Common myeloid progenitor, CD34-positive (primary cell): Measurements from ENCODE around the gene POMGNT1.

ENCODE experiments used
- CTCF ChIA-PET: fragments of 350-600 bp; sonication (Branson Sonifier 250); formaldehyde crosslinking; loops from one replicate; lab custom pipeline; 2021; ENCODE audit warnings: antibody characterized with exemption; lab: Charles Lee
- POLR2A ChIA-PET: fragments of 350-600 bp; sonication (Branson Sonifier 250); formaldehyde crosslinking; loops from one replicate; lab custom pipeline; 2021; ENCODE audit warnings: antibody characterized with exemption; lab: Charles Lee
- DNase-seq, 3 donors: peaks; one replicate each; pipeline versions ENCODE4 v3.0.0 to v3.0.0-alpha.2; 2013
- H3K27ac ChIP-seq, 2 experiments: 1 replicate in 1 of 2; 2 replicates in 1 of 2; pipeline ENCODE4 v1.7.0; 2013; ENCODE audit warnings: inconsistent platforms in 2 of 2, low read length in 2 of 2, mild to moderate bottlenecking in 2 of 2, low read depth in 1 of 2, moderate library complexity in 1 of 2; ENCODE audit not compliant: severe bottlenecking in 2 of 2, insufficient read depth in 1 of 2, poor library complexity in 1 of 2
- H3K27me3 ChIP-seq, 5 experiments: replicated peaks in 2 of 5; 1 replicate in 3 of 5; 2 replicates in 2 of 5; pipeline versions ENCODE4 v1.6.1 to v1.7.0; 2013; ENCODE audit warnings: low read length in 4 of 5, mild to moderate bottlenecking in 2 of 5, moderate library complexity in 2 of 5, inconsistent platforms in 1 of 5; ENCODE audit not compliant: insufficient read depth in 5 of 5, control insufficient read depth in 4 of 5
- H3K36me3 ChIP-seq, 4 experiments: 1 replicate in 2 of 4; 2 replicates in 2 of 4; pipeline versions ENCODE4 v1.6.1 to v1.7.0; 2013; ENCODE audit warnings: low read length in 3 of 4, control low read depth in 1 of 4, mild to moderate bottlenecking in 1 of 4; ENCODE audit not compliant: control insufficient read depth in 4 of 4, insufficient read depth in 4 of 4
- H3K4me1 ChIP-seq, 4 experiments: 1 replicate in 3 of 4; 2 replicates in 1 of 4; pipeline versions ENCODE4 v1.6.1 to v1.7.1; 2013; ENCODE audit warnings: low read length in 3 of 4, mild to moderate bottlenecking in 3 of 4, control low read depth in 1 of 4, inconsistent platforms in 1 of 4, moderate library complexity in 1 of 4; ENCODE audit not compliant: control insufficient read depth in 4 of 4, insufficient read depth in 4 of 4; ENCODE audit errors: control extremely low read depth in 1 of 4
- H3K4me3 ChIP-seq, 7 experiments: 1 replicate in 4 of 7; 2 replicates in 3 of 7; pipeline versions ENCODE4 v1.5.1 to v1.7.0; 2013; ENCODE audit warnings: mild to moderate bottlenecking in 7 of 7, low read length in 6 of 7, moderate library complexity in 6 of 7, inconsistent platforms in 2 of 7, low read depth in 2 of 7, control low read depth in 1 of 7; ENCODE audit not compliant: insufficient read depth in 4 of 7, control insufficient read depth in 1 of 7; ENCODE audit errors: extremely low read depth in 1 of 7
- H3K9me3 ChIP-seq, 5 experiments: 1 replicate in 4 of 5; 2 replicates in 1 of 5; pipeline versions ENCODE4 v1.6.1 to v1.7.1; 2013; ENCODE audit warnings: low read length in 4 of 5, mild to moderate bottlenecking in 2 of 5, inconsistent platforms in 1 of 5, low read depth in 1 of 5, moderate library complexity in 1 of 5; ENCODE audit not compliant: control insufficient read depth in 4 of 5, insufficient read depth in 2 of 5; ENCODE audit errors: control extremely low read depth in 1 of 5
- WGBS: methylation state at CpG from one replicate; pipeline ENCODE4 v1.1.5; 2013; ENCODE audit not compliant: insufficient coverage; 5-methylcytosine and 5-hydroxymethylcytosine counted together

POMGNT1 gene

GRCh38 chr1:46171871-46172270 is 26.4 kb downstream of the POMGNT1 start:
- CTCF ChIA-PET, result interaction anchor here (1.0 kb wide), 1 partner anchor 135 kb away, joined by 6 read pairs; no protein-coding TSS in a partner anchor
- WGBS, result 100% methylated on average over 5 of the region's 6 CpGs
- peaks cover 0 to 7% (median 5%) of the 10 kb centered on the region in 4 experiments for H3K4me1 ChIP-seq
- POLR2A ChIA-PET, result no interaction called here
- no peak for DNase-seq
- H3K36me3 ChIP-seq, result no peaks in the 10 kb centered on the region
- H3K27me3 ChIP-seq, result peaks cover 0 to 11% (median 0%) of the 10 kb centered on the region in 5 experiments
- no peak overlapping the region for H3K27ac ChIP-seq
- no peaks in the 10 kb centered on the region for H3K9me3 ChIP-seq
- no peak overlapping the region for H3K4me3 ChIP-seq

GRCh38 chr1:46171351-46171750 is 26.9 kb downstream of the POMGNT1 start:
- H3K9me3 ChIP-seq, result no peaks in the 10 kb centered on the region
- no peak for DNase-seq
- ChIA-PET CTCF (interaction anchor here (1.0 kb wide), 1 partner anchor 135 kb away, joined by 6 read pairs; no protein-coding TSS in a partner anchor), POLR2A (no interaction called here)
- H3K27me3 ChIP-seq, result peaks cover 0 to 11% (median 0%) of the 10 kb centered on the region in 5 experiments
- H3K4me1 ChIP-seq, result peaks cover 0 to 12% (median 9%) of the 10 kb centered on the region in 4 experiments
- H3K36me3 ChIP-seq, result no peaks in the 10 kb centered on the region
- no peak overlapping the region for H3K27ac ChIP-seq
- WGBS, result 91% methylated on average over 8 of the region's 8 CpGs
- H3K4me3 ChIP-seq, result no peak overlapping the region

GRCh38 chr1:46169811-46170454 is 28.3 kb downstream of the POMGNT1 start:
- ChIA-PET POLR2A (interaction anchor here (0.6 kb wide), 1 partner anchor 223 kb away, joined by 3 read pairs; no protein-coding TSS in a partner anchor), CTCF (interaction anchor here (1.0 to 2.5 kb wide), 2 partner anchors 12 to 135 kb away, joined by 3 to 12 read pairs; no protein-coding TSS in a partner anchor)
- H3K4me1 ChIP-seq, result peaks cover 0 to 15% (median 13%) of the 10 kb centered on the region in 4 experiments
- H3K27ac ChIP-seq, result no peak overlapping the region
- DNase-seq, result no peak
- no peaks in the 10 kb centered on the region for H3K9me3 ChIP-seq
- no peak overlapping the region for H3K4me3 ChIP-seq
- no peaks in the 10 kb centered on the region for H3K36me3 ChIP-seq
- 90% methylated on average over 2 of the region's 3 CpGs for WGBS
- peaks cover 0 to 11% (median 0%) of the 10 kb centered on the region in 5 experiments for H3K27me3 ChIP-seq

- H3K4me3 ChIP-seq, result no peak overlapping the region
- H3K27ac ChIP-seq, result no peak overlapping the region
- CTCF ChIA-PET, result interaction anchor here (1.1 to 2.7 kb wide), 5 partner anchors 13 to 131 kb away, joined by 4 to 12 read pairs (median 6); partner anchors contain the start of gene PIK3R3
- no peaks in the 10 kb centered on the region for H3K36me3 ChIP-seq
- peaks cover 0 to 15% (median 13%) of the 10 kb centered on the region in 4 experiments for H3K4me1 ChIP-seq
- 90% methylated on average over 1 of the region's 1 CpG for WGBS
- peaks cover 0 to 11% (median 0%) of the 10 kb centered on the region in 5 experiments for H3K27me3 ChIP-seq
- no peaks in the 10 kb centered on the region for H3K9me3 ChIP-seq
- POLR2A ChIA-PET, result no interaction called here
- DNase-seq, result no peak
Measured at GRCh38 chr1:46168477-46168876, 29.8 kb downstream of the POMGNT1 start.

GRCh38 chr1:46166521-46167462 is 31.4 kb downstream of the POMGNT1 start:
- CTCF ChIA-PET, result interaction anchor here (1.0 to 2.7 kb wide), 7 partner anchors 9 to 130 kb away, joined by 3 to 12 read pairs (median 5); no protein-coding TSS in a partner anchor
- H3K27me3 ChIP-seq, result peaks cover 0 to 11% (median 0%) of the 10 kb centered on the region in 5 experiments
- no peak overlapping the region for H3K27ac ChIP-seq
- WGBS, result 2% methylated on average over 40 of the region's 47 CpGs
- peaks cover 0 to 15% (median 13%) of the 10 kb centered on the region in 4 experiments for H3K4me1 ChIP-seq
- H3K9me3 ChIP-seq, result no peaks in the 10 kb centered on the region
- peak in 2 of 3 donors; percentile 78 to 80 for DNase-seq
- peak overlapping the region; percentile 40 to 87 (median 75) for H3K4me3 ChIP-seq
- POLR2A ChIA-PET, result interaction anchor here (0.8 to 1.2 kb wide), 3 partner anchors 8 to 36 kb away, joined by 3 to 4 read pairs (median 3); partner anchors contain the start of gene PIK3R3
- no peaks in the 10 kb centered on the region for H3K36me3 ChIP-seq

GRCh38 chr1:46160212-46160611 is 38.0 kb downstream of the POMGNT1 start:
- H3K27me3 ChIP-seq, result peaks cover 0 to 2% (median 0%) of the 10 kb centered on the region in 5 experiments
- no peaks in the 10 kb centered on the region for H3K36me3 ChIP-seq
- ChIA-PET CTCF (interaction anchor here (1.5 kb wide), 1 partner anchor 12 kb away, joined by 3 read pairs; no protein-coding TSS in a partner anchor), POLR2A (no interaction called here)
- no peaks in the 10 kb centered on the region for H3K9me3 ChIP-seq
- H3K4me3 ChIP-seq, result no peak overlapping the region
- no peak overlapping the region for H3K27ac ChIP-seq
- no peaks in the 10 kb centered on the region for H3K4me1 ChIP-seq
- DNase-seq, result no peak
- WGBS, result no CpG with 5 or more reads among the region's 1 CpG
